ENCODE data around the gene TRAF7. TPM values are rescaled to one million over a fixed set of nuclear protein-coding genes. Genes with fewer than 3 reads are reported as not detected.

The TRAF7 gene
- polyA plus RNA-seq, 3 donors: 5.9 to 41.9 (median 6.7) TPM

DNA sequence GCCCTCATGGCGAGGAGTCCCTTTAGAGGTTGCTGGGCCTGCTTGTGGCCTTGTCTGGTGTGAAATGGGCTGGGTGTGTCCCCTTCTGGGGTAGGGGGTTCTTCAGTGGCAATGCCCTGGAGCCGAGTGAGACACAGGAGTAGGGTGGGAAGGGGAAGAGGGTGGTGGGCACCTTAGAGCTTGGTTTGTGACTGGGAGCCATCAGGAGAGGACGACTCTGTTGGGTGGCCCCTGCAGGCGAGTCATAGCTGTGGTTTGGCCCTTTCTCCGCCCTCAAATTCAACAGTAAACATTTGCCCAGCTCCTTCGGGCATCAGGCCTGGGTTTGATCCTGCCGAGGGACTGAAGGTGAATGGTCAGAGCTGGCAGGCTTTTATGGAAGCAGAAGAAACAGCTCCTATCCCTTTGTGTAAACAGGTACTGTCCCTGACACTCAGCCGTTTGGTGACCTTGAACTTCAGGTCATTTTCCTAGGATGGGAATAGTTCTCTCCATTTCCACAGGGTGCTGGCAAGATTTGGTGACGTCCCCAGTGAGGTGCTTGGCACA is 70.7 kb downstream of the TRAF7 start:
- Histone ChIP-seq H3K4me1 (ENCODE audit: control insufficient read depth in 1 of 2, insufficient read depth in 2 of 2, low read length in 2 of 2) (peaks cover 13 to 17% of the 10 kb centered on the region in 2 donors), H3K36me3 (replicated peaks in 1 of 2; ENCODE audit: control insufficient read depth in 1 of 2, insufficient read depth in 2 of 2, low read length in 2 of 2) (peaks cover 31 to 44% of the 10 kb centered on the region in 2 donors), H4K20me1 (ENCODE audit: insufficient read depth, low read length) (peaks cover 15% of the 10 kb centered on the region), H3K27me3 (ENCODE audit: control insufficient read depth in 2 of 2, insufficient read depth in 2 of 2, low read length in 2 of 2) (no peaks in the 10 kb centered on the region), H3K9ac (ENCODE audit: insufficient read depth, low read length, poor library complexity, severe bottlenecking) (no peak overlapping the region), H3K4me3 (replicated peaks in 1 of 3; ENCODE audit: low read depth in 2 of 3, low read length in 3 of 3) (no peak overlapping the region), H3K4me2 (replicated peaks; ENCODE audit: extremely low read depth, low read length, poor library complexity, severe bottlenecking) (no peak overlapping the region), H3K79me2 (ENCODE audit: insufficient read depth, low read length) (peaks cover 42% of the 10 kb centered on the region), H2AFZ (ENCODE audit: insufficient read depth, low read depth, low read length, poor library complexity, severe bottlenecking) (no peak overlapping the region), H3K9me3 (replicated peaks in 1 of 2; ENCODE audit: control insufficient read depth in 1 of 2, insufficient read depth in 1 of 2, low read length in 2 of 2) (no peaks in the 10 kb centered on the region), H3K27ac (ENCODE audit: low read depth in 1 of 2, low read length in 2 of 2) (peak overlapping the region in 1 of 2 donors; percentile 15)
- Mint-ChIP-seq H3K27me3 (ENCODE audit: low read depth in 3 of 3) (peaks cover 0 to 2% (median 0%) of the 10 kb centered on the region in 3 donors), H3K36me3 (peaks cover 24 to 43% of the 10 kb centered on the region in 2 donors), H3K9me3 (no peaks in the 10 kb centered on the region), H3K4me3 (no peak overlapping the region), H3K27ac (peak overlapping the region in 1 of 7 donors; percentile 33), H3K4me1 (peaks cover 22% of the 10 kb centered on the region)
- TF ChIP-seq, protein P1, sequence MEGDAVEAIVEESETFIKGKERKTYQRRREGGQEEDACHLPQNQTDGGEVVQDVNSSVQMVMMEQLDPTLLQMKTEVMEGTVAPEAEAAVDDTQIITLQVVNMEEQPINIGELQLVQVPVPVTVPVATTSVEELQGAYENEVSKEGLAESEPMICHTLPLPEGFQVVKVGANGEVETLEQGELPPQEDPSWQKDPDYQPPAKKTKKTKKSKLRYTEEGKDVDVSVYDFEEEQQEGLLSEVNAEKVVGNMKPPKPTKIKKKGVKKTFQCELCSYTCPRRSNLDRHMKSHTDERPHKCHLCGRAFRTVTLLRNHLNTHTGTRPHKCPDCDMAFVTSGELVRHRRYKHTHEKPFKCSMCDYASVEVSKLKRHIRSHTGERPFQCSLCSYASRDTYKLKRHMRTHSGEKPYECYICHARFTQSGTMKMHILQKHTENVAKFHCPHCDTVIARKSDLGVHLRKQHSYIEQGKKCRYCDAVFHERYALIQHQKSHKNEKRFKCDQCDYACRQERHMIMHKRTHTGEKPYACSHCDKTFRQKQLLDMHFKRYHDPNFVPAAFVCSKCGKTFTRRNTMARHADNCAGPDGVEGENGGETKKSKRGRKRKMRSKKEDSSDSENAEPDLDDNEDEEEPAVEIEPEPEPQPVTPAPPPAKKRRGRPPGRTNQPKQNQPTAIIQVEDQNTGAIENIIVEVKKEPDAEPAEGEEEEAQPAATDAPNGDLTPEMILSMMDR (IDR thresholded peaks at IDR 0.05): no peak
- whole genome bisulfite sequencing (ENCODE audit: insufficient coverage): 69% methylated on average over 4 of the region's 9 CpGs
- intact Hi-C loops (cut with micrococcal nuclease): no loop called here
- no peak for DNase-seq

DNA sequence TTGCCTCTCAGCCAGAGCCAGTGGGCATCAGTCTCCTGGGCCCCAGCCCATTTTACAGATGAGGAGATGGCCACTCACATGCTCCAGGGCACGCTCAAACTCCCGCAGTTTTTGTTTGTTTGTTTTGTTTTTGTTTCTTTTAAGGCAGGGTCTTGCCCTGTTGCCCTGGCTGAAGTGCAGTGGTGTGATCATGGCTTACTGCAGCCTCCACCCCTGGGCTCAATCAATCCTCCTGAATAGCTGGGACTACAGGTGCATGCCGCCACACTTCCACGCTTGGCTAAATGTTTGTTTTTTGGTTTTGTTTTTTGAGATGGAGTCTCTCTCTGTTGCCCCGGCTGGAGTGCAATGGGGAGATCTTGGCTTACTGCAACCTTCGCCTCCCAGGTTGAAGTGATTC is 71.3 kb downstream of the TRAF7 start:
- intact Hi-C loops (cut with micrococcal nuclease): no loop called here
- Mint-ChIP-seq H3K9me3 (no peaks in the 10 kb centered on the region), H3K27me3 (ENCODE audit: low read depth in 3 of 3) (peaks cover 0 to 2% (median 0%) of the 10 kb centered on the region in 3 donors), H3K4me3 (no peak overlapping the region), H3K36me3 (peaks cover 28 to 49% of the 10 kb centered on the region in 2 donors), H3K4me1 (peaks cover 22% of the 10 kb centered on the region), H3K27ac (peak overlapping the region in 2 of 7 donors; percentile 32 to 74)
- DNase-seq: no peak
- Histone ChIP-seq H3K4me2 (replicated peaks; ENCODE audit: extremely low read depth, low read length, poor library complexity, severe bottlenecking) (no peak overlapping the region), H3K27ac (ENCODE audit: low read depth in 1 of 2, low read length in 2 of 2) (no peak overlapping the region), H3K79me2 (ENCODE audit: insufficient read depth, low read length) (peaks cover 42% of the 10 kb centered on the region), H3K27me3 (ENCODE audit: control insufficient read depth in 2 of 2, insufficient read depth in 2 of 2, low read length in 2 of 2) (no peaks in the 10 kb centered on the region), H2AFZ (ENCODE audit: insufficient read depth, low read depth, low read length, poor library complexity, severe bottlenecking) (no peak overlapping the region), H3K4me1 (ENCODE audit: control insufficient read depth in 1 of 2, insufficient read depth in 2 of 2, low read length in 2 of 2) (peaks cover 13 to 17% of the 10 kb centered on the region in 2 donors), H3K4me3 (replicated peaks in 1 of 3; ENCODE audit: low read depth in 2 of 3, low read length in 3 of 3) (no peak overlapping the region), H3K9ac (ENCODE audit: insufficient read depth, low read length, poor library complexity, severe bottlenecking) (no peak overlapping the region), H3K9me3 (replicated peaks in 1 of 2; ENCODE audit: control insufficient read depth in 1 of 2, insufficient read depth in 1 of 2, low read length in 2 of 2) (no peaks in the 10 kb centered on the region), H4K20me1 (ENCODE audit: insufficient read depth, low read length) (peaks cover 15% of the 10 kb centered on the region), H3K36me3 (replicated peaks in 1 of 2; ENCODE audit: control insufficient read depth in 1 of 2, insufficient read depth in 2 of 2, low read length in 2 of 2) (peaks cover 37 to 50% of the 10 kb centered on the region in 2 donors)
- TF ChIP-seq, protein P1 (IDR thresholded peaks at IDR 0.05): no peak
- 92% methylated on average over 2 of the region's 6 CpGs for WGBS (ENCODE audit: insufficient coverage)

Small RNA genes within 50 kb of the gene (small RNA-seq; reads per million reads assigned to genes)
- gene MIR3180-5 (ENCODE audit: insufficient read length, low read depth) (not detected), gene MIR4516 (ENCODE audit: insufficient read length, low read depth) (not detected), gene RF00019 (ENCODE audit: insufficient read length, low read depth) (not detected), gene SNORD60 (ENCODE audit: insufficient read length, low read depth) (not detected)

Other genes starting within 250 kb of the TRAF7 start
- not detected for gene HS3ST6, start 237.4 kb upstream of the TRAF7 start, polyA plus RNA-seq
- gene MSRB1, start 212.6 kb upstream of the TRAF7 start, polyA plus RNA-seq: 100 to 1,000 TPM; 116 to 427 (median 416) TPM
- not detected for gene RPL3L, start 201.1 kb upstream of the TRAF7 start, polyA plus RNA-seq
- gene NDUFB10, start 196.2 kb upstream of the TRAF7 start, polyA plus RNA-seq: 100 to 1,000 TPM; 121 to 215 (median 186) TPM
- 1,000 to 10,000 TPM; 1,849 to 2,136 (median 1,893) TPM for gene RPS2, start 191.0 kb upstream of the TRAF7 start, polyA plus RNA-seq
- not detected for gene RNF151, start 188.9 kb upstream of the TRAF7 start, polyA plus RNA-seq
- gene TBL3, start 183.7 kb upstream of the TRAF7 start, polyA plus RNA-seq: 10 to 100 TPM; 33.9 to 37.8 (median 36.0) TPM
- gene NOXO1, start 174.3 kb upstream of the TRAF7 start, polyA plus RNA-seq: under 1 TPM in 1 of 3 donors, not detected in 2; 0.09 TPM
- gene GFER, start 171.6 kb upstream of the TRAF7 start, polyA plus RNA-seq: 10 to 100 TPM in 2 of 3 donors, 1 to 10 TPM in 1; 8.1 to 22.7 (median 22.4) TPM
- gene SYNGR3, start 165.8 kb upstream of the TRAF7 start, polyA plus RNA-seq: under 1 TPM in 2 of 3 donors, not detected in 1; 0.20 to 0.29 TPM
- 10 to 100 TPM in 1 of 3 donors, 1 to 10 TPM in 2; 1.4 to 42.1 (median 1.5) TPM for gene ZNF598, start 146.0 kb upstream of the TRAF7 start, polyA plus RNA-seq
- gene NPW, start 136.0 kb upstream of the TRAF7 start, polyA plus RNA-seq: not detected
- 1 to 10 TPM in 1 of 3 donors, under 1 TPM in 2; 0.66 to 8.2 (median 0.78) TPM for gene NHERF2, start 128.9 kb upstream of the TRAF7 start, polyA plus RNA-seq
- gene NTHL1, start 107.9 kb upstream of the TRAF7 start, polyA plus RNA-seq: 10 to 100 TPM in 1 of 3 donors, 1 to 10 TPM in 2; 9.2 to 22.4 (median 9.6) TPM
- gene TSC2, start 107.8 kb upstream of the TRAF7 start, polyA plus RNA-seq: 10 to 100 TPM; 11.7 to 95.1 (median 20.8) TPM
- gene PKD1, start 19.9 kb upstream of the TRAF7 start, polyA plus RNA-seq: 10 to 100 TPM in 1 of 3 donors, 1 to 10 TPM in 1, under 1 TPM in 1; 0.22 to 53.8 (median 1.6) TPM
- gene RAB26, start 7.2 kb upstream of the TRAF7 start, polyA plus RNA-seq: not detected
- gene CASKIN1, start 40.8 kb downstream of the TRAF7 start, polyA plus RNA-seq: not detected
- 10 to 100 TPM; 29.9 to 54.3 (median 30.5) TPM for gene MLST8, start 49.7 kb downstream of the TRAF7 start, polyA plus RNA-seq
- gene BRICD5, start 55.1 kb downstream of the TRAF7 start, polyA plus RNA-seq: 1 to 10 TPM in 1 of 3 donors, not detected in 2; 8.8 TPM
- 10 to 100 TPM in 2 of 3 donors, 1 to 10 TPM in 1; 7.2 to 20.2 (median 19.2) TPM for gene PGP, start 59.1 kb downstream of the TRAF7 start, polyA plus RNA-seq
- gene E4F1, start 67.8 kb downstream of the TRAF7 start, polyA plus RNA-seq: 10 to 100 TPM in 1 of 3 donors, 1 to 10 TPM in 2; 4.9 to 50.9 (median 5.8) TPM
- gene DNASE1L2, start 80.7 kb downstream of the TRAF7 start, polyA plus RNA-seq: 1 to 10 TPM in 1 of 3 donors, not detected in 2; 1.1 TPM
- gene ECI1, start 95.8 kb downstream of the TRAF7 start, polyA plus RNA-seq: 10 to 100 TPM; 29.9 to 74.5 (median 52.3) TPM
- gene RNPS1, start 112.3 kb downstream of the TRAF7 start, polyA plus RNA-seq: 100 to 1,000 TPM in 2 of 3 donors, 10 to 100 TPM in 1; 93.7 to 176 (median 106) TPM
- 1 to 10 TPM in 1 of 3 donors, under 1 TPM in 2; 0.06 to 1.2 (median 0.68) TPM for gene ABCA3, start 184.9 kb downstream of the TRAF7 start, polyA plus RNA-seq

All from CD14-positive monocyte (primary cell).